OCI-M1 (cell line): ENCODE results near the gene GSK3A.

ENCODE experiments used
- DNase-seq: peaks from one replicate; lab custom pipeline; 2025; lab: John Stamatoyannopoulos, UW

The GSK3A gene

DNA sequence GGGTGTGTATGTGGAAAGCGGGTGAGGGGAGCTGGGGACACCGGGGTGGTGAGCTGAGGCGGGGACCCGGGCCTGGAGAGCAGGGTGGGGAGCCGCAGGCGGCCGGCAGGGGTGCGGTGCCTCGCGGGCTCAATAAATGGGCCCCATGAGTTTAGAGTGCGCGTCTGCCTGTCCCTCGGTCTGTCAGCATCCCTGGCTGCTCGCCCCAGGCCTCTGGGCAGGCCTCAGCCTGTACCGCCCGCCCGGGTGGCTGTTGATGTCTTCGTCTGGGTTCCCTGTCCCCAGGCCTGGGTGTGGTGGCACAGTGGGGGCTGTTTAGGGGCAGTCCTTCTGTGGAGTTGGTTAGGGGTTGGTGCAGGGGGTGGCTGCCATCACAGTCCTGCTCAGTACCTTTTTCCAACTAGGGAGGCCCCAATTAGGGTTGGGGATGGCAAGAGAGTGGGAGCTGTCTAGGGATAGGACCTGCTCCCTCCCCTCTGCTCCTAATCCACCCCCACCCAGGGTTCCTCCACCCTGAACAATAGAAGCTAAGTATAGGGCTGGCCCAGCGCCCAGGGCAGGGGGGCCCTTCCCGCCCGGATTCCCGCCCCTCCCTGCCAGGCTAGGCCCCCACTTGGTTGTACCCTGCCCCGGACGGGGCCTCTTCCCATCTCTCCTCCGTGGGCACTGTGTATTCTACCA is 38.9 kb upstream of the GSK3A start:
- peak; percentile 64 for DNase-seq

DNA sequence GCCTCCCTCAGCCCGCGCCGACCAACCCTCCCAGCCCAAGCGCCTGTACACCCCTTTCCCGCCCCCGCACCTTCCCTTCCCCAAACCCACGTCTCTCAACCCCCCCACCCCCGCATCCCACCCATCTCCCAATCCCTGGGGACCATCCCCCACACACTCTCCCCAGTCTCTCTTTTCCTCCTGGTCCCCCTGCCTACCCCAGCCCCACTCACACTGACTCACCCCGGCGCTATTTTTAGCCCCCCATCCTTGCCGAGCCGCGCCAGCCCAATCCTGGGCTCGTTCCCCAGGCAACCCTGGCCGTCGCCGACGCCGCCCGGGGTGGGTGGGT is 38.4 kb upstream of the GSK3A start:
- DNase-seq, result peak; percentile 64

DNA sequence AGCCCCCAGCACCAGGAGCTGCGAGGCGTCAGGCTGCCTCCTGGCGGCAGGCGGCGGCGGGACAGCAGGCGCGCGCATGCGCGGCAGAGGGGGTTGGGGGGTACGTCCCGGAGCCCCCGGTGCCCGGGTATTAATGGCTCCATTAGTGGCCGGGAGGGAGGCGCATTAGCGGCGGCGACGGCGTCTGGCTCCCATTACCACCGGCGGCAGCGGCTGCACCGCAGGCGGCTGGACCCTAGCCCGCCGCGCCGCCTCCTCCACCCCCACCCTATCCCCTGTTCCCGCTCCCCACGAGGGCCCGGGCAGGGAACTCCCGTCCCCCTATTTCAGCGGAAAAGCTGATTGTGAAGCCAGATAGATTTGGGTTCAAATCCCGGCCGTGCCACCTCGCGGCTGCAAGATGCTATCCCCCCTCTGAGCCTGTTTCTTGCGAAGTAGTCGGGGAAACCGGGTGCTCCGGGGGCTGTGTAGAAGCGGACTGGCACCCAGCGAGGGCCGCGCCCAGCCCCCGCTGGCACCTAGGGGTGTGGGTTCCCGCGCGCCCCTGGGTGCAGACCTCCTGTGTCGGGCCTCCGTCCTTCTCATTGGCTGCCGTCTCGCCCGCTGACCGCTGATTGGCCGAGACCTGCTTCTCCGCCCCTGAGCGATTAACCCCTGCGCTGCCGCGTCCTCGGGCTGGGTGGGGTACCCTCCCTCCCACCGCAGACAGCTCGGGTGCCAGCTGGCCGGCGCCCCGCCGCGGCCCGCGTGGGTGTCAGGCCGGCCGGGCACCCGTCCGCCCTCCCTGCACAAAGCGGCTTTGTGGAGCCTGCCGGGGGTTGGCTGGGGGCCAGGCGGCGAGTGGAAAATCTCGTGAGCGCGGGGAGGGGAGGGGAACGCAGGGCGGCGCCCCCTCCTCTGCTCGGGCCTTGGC is 37.8 kb upstream of the GSK3A start:
- peak; percentile 94 for DNase-seq

DNA sequence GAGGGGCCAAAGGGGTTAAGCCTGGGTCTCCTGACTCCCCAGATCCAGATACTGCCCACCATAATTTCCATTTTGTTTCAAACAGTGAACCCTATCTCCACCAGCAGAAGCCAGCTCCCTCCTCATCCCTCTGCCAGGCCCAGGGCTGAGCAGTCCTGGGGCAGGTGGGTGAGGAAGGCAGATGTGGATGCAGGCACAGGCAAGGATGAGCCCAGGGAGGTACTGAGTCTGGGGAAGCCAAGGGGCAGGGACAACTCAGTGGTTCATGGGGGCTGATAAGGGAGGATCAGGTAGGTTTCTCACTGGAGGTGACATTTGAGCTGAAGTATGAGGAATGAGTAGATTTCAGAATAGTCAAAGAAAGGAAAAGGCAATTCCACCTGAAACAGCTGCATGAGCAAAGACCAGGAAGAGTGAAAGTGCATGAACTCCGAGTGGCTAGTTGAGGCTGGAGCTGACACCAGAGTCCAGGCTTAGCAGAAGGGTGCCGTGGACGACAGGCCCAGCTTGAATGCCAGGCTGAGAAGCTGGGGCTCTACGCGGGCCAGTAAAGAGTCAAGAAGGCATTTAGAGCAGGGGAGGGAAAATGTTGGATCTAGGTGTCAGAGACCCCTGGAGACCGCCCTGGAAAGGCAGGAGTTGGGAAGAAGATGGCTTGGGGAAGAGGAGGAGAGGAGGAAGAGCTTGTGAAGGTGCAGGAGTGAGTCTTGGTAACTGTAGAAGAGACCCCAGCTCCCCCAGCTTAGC is 36.9 kb upstream of the GSK3A start:
- DNase-seq, result no peak

DNA sequence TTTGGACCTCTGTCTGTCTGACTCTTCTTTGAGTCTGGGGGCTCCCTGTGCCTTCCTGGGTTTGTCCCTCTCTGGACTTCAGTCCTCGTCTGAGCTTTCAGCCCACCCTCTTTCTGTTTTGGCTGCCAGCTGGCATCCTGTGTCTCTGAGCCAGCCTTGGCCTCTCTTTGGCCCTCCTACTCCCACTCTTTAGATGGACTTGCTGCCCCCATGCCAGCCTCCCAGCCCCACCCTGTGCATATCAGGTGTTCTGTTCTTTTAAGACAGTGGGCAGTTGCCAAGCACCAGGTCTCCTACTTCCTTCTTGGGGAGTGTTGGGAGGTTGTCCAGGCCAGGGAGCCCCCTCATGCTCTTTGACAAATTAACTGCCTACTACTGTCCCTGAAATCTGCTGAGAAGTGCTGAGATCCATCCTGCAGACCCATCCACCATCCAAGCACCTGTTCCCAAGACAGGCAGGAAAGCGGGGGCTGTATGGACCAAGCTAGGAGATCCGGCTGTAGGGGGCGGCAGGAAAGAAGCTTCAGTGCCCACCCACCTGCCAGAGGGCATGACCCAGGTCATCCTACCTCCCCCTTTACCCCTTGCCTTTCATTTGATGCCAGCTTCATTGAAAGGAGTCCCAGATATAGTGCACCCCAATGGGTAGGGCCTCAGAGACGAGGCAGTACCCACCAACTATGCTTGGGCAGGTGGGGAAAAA is 36.2 kb upstream of the GSK3A start:
- no peak for DNase-seq

DNA sequence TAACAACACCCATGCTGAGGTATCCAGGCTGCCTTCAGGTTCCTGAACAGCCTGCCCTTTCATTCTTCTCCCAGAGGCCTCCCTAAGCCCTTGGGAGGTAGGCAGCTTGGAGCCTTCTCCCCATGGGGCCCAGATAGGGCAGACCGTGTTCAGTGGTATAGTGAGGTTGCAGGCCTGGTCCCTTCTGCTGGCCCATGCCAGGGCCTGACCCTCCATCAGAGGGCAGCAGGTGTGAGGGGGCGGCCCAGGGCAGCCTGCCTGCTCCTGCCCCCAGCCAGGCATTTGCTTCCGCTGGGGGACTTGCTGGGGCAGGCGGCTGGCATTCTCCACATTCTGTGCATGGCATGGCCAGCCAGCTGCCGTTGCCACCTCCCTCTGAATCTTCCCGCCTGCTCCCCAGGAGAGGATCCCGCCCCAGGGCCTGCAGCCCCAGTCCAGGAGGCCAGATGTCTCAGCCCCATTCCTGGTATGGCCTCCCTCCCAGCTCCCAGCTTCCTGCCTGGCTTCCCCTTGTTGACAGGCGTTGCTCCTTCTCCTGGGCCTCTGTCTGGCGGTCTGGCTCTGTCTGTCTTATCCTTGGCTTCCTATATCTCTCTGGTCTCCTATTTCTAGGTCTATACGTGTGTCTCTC is 35.5 kb upstream of the GSK3A start:
- DNase-seq, result no peak

DNA sequence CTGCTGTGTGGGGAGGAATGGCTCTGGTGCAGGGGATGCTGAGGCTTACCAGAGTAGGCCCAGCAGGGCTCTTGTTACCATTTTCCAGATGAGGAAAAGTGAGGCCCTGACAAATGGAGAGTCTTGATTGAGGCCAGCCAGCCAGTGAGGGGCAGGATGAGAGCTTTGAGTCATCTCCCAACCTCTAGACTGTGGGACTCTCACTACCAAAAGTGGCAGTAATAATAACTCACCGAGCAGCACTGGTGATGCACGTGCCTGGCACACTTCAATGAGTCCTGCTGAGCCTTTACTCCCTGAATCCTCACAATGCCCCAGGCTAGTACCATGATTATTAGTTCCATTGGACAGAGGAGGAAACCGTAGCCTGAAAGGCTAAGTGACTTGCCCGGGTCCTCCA is 34.4 kb upstream of the GSK3A start:
- DNase-seq, result no peak

DNA sequence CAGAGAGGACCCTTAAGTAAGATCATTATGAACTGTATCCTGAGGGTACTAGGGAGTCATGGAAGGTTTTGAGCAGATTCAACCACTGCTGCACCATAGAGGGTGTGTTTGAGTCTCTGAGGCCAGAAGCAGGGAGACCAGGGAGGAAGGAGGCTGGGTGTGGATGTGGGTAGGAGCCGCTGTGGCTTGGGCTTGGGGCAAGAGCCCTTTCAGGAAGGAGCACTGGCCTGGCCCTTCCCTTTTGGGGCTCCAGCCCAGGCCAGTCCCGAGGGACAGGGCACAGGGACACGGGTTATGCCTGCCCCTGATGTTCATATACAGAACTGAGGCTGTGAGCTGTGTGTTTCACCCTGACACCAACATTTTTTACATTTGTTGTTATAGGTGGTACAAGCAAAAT is 33.9 kb upstream of the GSK3A start:
- no peak for DNase-seq

DNA sequence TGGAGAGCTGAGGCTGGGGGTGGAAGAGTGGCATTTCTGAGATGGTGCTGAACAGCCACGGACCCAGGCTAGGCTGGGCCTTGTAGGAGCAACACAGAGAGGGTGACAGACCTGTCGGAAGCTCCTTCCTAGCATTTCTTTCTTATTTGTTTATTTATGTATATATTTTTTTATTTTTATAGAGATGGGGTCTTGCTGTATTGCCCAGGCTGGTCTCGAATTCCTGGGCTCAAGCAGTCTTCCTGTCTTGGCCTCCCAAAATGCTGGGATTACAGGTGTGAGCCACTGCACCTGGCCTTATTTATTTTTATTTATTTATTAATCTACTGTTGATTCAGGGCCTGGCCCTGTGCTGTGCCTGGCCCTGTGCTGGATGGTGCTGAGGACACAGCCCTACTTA is 33.1 kb upstream of the GSK3A start:
- no peak for DNase-seq

DNA sequence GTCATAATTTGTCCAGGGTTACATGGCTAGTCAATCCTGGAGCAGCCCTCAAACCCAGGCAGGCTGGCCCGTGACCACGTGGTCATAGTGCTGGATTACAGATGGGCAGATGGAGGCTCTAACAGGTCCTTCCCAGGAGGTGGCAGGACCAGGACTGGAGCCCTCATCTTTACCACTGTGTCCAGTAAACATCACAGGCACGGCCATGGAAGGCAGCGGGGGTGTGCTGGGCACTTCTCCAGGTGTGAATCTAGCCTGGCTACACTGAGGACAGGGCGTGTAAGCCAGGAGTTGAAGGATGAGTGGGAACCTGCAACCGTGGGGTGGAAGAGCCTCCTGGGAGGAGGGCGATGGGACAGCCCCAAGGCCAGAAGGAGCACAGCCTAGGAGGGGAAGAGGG is 32.7 kb upstream of the GSK3A start:
- no peak for DNase-seq

DNA sequence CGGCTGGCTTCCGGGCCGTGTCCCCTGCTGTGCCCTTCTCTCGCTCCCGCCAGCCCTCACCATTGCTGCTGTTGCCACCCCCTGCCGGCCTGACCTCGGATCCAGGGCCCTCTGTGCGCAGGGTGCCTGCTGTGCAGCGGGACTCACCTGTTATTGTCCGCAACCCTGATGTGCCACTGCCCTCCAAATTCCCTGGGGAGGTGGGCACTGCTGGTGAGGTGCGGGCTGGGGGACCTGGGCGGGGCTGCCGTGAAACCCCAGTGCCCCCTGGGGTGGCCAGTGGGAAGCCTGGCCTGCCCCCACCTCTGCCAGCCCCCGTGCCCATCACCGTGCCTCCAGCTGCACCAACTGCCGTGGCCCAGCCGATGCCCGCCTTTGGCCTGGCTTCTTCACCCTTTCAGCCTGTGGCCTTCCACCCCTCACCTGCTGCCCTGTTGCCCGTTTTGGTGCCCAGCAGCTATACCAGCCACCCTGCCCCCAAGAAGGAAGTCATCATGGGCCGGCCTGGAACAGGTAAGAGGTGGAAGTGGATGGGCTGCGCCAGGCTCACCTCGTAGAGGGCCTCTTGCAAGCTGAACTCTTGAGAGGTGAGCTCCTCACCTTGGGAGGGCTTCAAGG is 31.8 kb upstream of the GSK3A start:
- no peak for DNase-seq

DNA sequence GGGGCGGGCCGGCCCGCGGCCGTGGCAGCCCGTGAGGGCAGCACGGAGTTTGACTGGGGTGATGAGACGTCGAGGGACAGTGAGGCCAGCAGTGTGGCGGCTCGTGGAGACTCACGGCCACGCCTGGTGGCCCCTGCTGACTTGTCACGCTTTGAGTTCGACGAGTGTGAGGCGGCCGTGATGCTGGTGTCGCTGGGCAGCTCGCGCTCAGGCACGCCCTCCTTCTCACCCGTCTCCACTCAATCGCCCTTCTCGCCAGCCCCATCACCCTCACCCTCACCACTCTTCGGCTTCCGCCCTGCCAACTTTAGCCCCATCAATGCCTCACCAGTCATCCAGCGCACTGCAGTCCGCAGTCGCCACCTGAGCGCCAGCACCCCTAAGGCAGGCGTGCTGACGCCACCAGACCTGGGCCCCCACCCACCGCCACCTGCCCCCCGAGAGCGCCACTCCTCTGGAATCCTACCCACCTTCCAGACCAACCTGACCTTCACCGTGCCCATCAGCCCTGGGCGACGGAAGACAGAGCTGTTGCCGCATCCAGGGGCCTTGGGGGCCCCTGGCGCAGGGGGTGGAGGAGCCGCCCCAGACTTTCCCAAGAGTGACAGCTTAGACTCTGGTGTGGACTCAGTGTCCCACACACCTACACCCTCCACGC is 31.1 kb upstream of the GSK3A start:
- no peak for DNase-seq

DNA sequence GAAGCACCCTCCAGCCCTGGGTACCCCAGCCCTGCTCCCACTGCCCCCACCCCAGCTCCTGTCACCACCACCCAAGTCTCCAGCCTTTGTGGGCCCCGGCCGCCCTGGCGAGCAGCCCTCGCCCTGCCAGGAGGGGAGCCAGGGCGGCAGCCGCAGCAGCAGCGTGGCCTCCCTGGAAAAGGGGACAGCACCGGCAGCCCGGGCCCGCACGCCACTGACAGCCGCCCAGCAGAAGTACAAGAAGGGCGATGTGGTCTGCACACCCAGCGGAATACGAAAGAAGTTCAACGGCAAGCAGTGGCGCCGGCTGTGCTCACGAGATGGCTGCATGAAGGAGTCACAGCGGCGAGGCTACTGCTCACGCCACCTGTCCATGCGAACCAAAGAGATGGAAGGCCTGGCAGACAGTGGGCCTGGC is 30.6 kb upstream of the GSK3A start:
- DNase-seq, result no peak

DNA sequence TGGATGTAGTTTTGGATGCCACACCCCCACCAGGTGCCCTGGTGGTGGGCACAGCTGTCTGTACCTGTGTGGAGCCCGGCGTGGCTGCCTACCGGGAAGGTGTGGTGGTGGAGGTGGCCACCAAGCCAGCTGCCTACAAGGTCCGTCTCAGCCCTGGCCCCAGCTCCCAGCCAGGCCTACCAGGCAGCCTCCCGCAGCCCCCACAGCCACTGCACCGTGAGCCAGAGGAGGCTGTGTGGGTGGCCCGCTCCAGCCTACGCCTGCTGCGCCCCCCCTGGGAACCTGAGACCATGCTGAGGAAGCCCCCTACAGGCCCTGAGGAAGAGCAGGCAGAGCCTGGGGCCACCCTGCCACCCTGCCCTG is 30.1 kb upstream of the GSK3A start:
- no peak for DNase-seq

DNA sequence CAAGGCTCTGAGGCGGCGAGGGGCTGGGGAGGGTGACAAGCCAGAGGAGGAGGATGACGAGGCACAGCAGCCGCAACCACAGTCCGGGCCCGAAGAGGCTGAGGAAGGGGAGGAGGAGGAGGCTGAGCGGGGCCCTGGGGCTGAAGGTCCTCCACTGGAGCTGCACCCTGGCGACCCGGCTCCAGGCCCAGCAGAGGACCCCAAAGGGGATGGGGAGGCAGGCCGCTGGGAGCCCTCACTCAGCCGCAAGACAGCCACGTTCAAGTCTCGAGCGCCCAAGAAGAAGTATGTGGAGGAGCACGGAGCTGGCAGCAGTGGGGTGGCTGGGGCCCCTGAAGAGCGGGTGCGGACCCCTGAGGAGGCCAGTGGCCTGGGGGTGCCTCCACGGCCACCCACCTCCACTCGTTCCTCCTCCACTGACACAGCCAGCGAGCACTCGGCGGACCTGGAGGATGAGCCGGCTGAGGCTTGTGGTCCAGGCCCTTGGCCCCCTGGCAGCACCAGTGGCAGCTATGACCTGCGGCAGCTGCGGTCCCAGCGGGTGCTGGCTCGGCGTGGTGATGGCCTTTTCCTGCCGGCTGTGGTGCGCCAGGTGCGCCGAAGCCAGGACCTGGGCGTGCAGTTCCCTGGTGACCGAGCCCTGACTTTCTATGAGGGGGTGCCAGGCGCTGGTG is 29.6 kb upstream of the GSK3A start:
- no peak for DNase-seq

DNA sequence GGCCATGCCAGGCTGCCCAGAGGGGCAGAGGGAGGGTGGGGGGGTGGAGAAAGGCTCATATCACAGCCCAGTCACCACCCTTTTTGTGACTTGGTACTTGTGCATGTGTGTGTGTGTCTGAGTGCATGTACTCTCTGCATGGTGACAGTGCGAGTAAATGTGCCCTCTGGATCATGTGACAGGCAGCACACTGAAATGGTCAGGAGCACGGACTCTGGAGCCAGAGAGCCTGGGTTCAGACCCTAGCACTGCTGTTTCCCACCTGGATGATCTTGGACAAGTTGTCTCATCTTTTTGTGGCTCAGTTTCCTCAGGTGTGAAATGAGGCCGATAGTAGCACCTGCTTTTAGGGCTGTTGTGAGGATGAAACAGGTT is 28.6 kb upstream of the GSK3A start:
- no peak for DNase-seq

DNA sequence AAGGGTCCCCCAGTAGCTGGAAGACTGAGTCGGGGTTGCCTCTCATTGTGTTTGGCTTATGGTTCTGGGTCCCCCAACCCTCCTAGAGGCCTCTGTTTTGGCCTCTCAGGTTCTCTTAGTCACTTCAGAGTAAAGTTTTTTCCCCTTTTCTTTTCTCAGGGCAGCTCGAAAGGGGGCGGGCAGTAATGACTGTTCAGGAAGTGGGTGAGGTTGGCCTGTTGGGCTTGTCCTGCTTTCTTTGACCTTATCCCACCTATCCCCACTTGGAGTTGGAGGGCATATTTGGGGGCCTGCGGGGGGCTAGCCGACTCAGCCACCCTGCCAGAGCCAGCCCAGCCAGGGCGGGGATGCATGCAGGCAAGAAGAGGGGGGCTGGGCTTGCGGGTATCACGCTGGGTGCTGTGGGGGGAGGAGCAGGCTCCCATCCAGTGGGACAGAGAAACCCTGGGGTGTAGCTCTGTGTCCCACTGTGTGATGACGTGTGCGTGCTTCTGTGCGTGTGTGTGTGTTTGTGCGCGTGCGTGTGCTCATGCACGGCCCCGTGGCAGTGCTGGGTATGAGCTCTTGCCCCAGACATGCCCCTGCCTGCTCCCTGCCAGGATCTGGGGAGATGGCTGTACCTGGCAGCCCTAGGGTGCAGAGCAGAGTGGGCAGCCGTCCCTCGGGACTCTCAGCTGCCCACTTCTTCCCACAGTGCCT is 28.1 kb upstream of the GSK3A start:
- DNase-seq, result peak; percentile 75

DNA sequence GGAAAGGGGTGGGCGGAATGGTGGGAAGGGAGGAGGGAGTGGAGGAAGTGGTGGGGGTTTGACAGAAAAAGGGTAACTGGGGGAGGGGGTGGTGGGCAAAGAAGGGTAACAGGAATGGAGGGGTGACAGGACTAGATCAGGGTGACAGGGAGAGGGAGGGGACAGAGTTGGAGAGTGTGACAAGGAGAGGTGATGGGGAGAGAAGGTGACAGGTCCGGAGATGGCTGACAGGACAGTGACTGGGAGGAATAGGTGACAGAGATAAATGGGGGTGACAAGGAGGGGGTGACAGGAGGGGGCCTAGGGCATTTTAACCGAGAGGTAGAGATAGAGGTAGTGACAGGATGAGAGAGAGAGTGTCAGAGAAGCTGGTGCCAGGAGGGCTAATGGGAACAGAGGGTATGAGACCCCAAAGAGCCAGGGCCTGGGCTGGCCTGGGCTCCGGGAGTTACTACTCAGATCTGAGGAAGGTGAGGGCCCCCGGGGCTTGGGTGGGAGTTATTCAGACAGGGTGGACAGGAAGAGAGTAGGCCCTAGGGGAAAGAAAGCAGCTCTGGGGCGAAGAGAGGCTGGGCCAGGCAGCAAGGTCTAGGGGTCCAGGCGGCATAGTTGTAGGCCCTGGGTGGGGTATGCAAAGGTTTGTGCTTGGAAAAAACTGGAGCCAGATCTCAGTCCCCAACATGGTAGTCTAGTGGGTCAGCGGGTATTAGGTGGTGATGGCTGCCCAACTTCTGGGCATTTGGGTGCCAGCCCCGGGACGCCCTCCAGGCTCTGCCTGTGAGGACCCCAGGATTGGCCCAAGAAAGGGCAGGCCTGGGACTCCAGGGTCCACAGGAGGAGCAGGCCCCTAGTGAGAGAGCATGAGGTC is 27.3 kb upstream of the GSK3A start:
- peak; percentile 52 for DNase-seq
